GM21786 (cell line): ENCODE data around the gene FAM174C.
"Not testable (repeated sequence)": the region's sequence is repeated elsewhere in the genome, so short reads cannot be mapped to it uniquely, and the experiment has no call there.

ENCODE experiments used
- ATAC-seq: cut with Tn5 transposase; IDR thresholded peaks from one replicate; pipeline ENCODE4 v1.9.1; 2021; ENCODE audit not compliant: unreplicated experiment

FAM174C gene

GRCh38 chr19:1237027-1237659 lies 38.2 kb upstream of the FAM174C start:
- no peak for ATAC-seq

GRCh38 chr19:1237754-1238368 lies 37.5 kb upstream of the FAM174C start, which contains the start of gene CBARP:
CBARP (minus strand) TSS chr19:1238005; CDS start chr19:1236100, 1,905 bp downstream.
- no peak for ATAC-seq

DNA sequence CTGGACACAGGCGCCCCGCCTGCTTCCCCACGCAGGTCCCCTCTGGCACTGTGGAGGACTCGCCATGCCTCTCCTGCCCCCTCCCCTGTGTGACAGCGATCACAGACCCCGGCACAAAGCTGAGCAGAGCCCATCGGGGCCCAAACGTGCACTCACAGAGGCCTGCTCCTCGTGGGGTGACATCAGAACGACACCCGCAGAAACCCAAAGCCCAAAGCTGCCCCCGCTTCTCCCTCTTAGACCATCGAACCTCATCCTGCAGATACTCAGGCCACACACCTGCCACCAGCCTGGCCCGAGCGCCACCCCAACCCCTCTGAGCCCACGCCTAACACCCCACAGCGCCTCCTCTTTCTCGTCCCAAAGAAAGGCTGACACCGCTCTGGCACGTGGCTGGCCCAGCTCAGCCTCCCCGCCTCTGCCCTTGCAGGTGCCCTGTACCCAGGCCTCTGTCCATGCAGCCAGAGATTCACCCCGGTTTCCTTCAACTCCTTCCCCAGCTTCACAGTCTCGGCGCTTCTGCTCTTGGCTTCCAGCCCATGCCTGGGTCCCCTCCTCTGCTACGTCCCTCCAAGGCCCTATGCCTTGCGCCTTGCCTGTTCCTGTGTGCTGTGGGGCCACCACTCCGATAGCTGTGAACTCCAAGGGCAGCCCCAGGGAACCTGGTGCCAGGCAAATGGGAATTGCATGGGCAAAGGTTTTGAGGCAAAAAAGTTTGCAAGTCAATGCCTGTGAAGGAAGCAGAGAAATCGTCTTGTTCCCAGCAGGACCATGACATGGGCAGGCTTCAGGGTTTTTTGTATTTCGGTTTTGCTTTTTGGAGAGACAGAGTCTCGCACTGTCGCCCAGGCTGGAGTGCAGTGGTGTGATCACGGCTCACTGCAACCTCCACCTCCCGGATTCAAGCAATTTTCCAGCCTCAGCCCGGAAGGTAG lies 36.7 kb upstream of the FAM174C start:
- no peak for ATAC-seq

- ATAC-seq: no peak
Observed at GRCh38 chr19:1239420-1239795, 35.9 kb upstream of the FAM174C start.

DNA sequence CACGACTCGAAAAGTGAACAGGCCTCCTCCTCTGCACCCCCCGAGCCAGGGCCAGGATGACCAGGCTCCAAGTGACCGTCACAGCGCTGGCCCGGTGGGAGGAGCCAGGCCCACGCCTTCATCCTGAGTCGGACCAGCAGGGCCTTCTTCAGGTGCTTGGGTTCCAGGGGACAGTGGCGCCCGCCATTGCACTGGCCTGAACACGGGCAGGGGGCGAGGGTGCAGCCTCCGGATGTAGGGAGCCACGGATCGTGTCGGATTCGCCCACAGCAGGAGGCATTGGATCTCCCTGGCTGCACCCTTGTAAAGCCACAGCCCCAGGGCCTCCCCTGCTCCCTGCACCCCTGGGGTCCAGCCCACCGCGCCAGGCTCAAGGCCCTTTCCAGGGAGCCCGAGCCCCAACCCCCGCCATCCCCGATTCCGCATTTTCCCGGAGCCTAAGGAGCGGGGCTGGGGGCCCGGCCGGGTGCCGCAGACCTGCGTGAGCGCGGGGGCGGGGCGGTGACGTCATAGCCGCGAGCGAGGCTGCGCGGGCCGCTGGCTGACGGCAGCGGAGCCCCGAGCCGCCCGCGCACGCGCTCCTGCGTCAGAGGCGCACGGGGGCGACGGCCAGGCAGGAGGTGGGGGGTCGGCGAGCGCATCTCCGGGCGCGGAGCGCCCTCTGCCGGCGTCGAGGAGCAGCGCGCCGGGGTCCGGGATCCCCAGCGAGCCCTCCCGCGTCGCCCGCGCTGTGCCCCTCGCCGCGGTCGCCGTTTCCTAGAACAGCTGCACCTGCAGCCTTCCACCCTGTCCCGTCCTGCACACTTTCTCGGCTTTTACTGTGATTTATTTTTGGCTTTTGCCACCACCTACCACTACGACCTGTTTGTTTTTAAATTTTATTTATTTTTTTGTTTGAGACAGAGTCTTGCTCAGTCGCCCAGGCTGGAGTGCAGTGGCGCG lies 35.3 kb upstream of the FAM174C start:
- ATAC-seq: no peak

DNA sequence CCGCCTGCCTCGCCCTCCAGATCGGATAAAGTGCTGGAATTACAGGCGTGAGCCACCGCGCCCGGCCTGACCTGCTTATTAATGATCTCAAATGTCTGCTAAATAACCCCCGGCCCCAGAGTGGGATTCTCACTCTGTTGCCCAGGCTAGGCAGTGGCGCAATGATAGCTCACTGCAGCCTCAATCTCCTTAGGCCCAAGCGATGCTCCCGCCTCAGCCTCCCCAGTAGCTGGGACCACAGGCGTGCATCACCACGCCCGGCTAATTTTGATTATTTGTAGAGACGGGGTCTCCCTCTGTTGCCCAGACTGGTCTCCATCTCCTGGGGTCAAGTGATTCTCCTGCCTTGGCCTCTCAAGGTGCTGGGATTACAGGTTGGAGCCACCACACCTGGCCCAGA lies 34.4 kb upstream of the FAM174C start:
- no peak for ATAC-seq

DNA sequence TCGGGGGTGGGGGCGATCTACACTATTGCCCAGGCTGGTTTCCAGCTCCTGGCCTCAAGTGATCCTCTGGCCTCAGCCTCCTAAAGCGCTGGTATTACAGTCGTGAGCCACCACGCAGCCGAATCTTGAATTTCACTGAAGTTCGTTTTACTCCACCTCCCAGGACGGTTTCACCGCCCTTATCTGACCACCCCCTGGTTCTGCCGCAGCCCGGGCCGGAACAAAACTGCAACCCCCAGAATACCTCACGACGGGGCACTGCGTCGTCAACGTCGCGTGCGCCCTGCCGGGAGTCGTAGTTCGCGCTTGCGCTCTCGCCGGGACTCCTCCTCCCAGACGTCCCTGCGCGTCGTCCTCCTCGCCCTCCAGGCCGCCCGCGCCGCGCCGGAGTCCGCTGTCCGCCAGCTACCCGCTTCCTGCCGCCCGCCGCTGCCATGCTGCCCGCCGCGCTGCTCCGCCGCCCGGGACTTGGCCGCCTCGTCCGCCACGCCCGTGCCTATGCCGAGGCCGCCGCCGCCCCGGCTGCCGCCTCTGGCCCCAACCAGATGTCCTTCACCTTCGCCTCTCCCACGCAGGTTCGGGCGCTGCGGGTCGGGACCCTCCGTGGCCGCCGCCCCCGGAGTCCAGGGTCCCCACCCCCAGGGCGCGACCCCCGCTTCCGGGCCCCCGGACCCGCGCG lies 33.8 kb upstream of the FAM174C start, which contains the start of gene ATP5F1D:
Gene ATP5F1D, plus strand, starts transcription at position 335 of the 679 bp plus-strand sequence. Its CDS starts 100 bp downstream, at position 435.
- peak; percentile 54 for ATAC-seq

DNA sequence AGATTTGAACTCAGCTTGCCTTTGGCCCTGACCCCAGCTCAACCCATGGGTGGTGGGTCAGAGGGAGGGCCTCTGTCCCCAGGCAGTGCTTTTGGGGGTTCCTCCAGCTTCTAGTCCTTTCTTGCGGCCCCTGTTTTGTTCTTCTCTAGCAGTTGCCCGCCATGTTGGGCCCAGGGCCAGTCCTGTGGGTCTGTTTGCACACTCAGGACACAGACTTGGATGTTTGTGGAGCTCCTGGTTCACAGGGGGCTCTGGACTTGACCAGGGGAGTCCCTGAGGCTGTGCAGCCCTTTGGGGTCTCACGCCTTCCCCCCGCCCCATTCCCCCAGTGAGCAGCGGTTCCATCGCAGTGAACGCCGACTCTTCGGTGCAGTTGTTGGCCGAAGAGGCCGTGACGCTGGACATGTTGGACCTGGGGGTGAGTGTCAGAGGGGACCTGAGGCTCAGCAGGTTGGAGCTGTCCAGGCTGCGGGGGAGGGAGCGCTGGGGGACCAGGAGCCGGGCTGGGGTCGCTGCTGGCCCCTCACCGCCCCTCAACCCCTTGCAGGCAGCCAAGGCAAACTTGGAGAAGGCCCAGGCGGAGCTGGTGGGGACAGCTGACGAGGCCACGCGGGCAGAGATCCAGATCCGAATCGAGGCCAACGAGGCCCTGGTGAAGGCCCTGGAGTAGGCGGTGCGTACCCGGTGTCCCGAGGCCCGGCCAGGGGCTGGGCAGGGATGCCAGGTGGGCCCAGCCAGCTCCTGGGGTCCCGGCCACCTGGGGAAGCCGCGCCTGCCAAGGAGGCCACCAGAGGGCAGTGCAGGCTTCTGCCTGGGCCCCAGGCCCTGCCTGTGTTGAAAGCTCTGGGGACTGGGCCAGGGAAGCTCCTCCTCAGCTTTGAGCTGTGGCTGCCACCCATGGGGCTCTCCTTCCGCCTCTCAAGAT lies 31.3 kb upstream of the FAM174C start:
- no peak for ATAC-seq

DNA sequence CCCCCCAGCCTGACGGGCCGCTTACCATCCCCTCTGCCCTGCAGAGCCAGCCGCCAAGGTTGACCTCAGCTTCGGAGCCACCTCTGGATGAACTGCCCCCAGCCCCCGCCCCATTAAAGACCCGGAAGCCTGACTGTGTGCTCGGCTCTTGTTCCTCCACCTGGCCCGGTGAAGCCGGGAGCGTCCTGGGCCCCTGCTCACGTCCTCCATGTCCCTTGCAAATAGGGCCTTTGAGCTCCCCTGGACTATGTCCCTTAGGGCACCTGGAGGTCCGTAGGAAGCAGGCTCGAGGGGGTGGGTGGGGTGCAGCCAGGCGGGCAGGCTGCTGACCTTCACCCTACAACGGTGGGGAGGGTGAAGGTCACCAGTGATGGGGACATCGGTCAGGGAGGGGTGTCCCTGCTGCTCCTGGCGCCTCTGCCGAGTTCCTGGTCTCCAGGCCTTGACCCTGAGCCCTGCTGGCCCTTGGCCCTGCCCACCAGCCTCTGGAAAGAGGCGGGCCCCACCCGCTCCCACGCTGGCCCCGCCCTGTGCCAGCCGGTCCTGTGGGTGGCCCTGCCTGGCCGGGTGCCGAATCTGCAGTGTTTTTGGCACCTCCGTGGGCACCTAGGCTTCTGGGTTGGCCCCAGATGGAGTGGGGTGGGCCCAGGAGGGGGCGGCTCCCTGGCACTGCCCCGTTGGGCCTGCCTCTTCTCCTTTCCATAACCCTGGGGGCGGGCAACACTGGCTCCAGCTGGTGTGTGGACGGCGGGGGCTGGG lies 30.5 kb upstream of the FAM174C start:
- ATAC-seq: no peak

DNA sequence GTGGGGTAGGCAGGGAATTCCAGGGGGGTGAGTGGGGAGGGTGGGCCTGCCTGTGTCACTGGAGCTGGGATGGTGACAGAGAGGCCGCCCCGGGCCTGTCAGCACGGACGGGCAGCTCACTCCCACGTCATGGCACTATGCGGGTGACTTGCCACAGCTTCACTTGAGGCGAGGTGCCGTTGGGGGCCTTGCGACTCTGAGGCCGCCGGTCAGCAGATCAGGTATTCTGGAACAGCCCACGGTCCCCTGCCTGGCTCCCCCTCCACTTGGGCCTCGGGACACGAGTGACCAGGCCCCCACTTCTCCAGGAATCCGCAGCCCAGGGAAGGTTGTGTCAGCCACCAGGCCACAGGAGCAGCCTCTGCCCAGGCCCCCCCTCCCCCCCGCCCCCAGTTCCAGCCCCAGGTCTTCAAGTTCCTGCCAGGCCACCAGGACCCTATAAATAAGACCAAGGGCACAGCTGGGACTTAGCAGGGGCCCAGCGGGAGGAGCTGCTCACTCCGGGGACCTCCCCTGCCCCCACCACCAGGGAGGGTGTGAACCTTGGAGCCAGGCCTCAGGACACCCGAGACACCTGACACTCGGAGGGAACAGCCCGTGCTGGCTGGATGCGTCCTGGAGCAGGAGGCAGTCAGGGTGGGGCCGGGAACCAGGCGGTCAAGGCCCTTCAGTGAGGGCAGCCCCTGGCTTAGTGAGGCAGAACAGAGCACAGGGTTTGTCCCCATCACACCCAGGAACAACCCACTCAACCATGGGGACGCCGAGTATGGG lies 29.7 kb upstream of the FAM174C start:
- no peak for ATAC-seq

- ATAC-seq: not testable (repeated sequence)
Observed at GRCh38 chr19:1246265-1247087, 28.9 kb upstream of the FAM174C start.

DNA sequence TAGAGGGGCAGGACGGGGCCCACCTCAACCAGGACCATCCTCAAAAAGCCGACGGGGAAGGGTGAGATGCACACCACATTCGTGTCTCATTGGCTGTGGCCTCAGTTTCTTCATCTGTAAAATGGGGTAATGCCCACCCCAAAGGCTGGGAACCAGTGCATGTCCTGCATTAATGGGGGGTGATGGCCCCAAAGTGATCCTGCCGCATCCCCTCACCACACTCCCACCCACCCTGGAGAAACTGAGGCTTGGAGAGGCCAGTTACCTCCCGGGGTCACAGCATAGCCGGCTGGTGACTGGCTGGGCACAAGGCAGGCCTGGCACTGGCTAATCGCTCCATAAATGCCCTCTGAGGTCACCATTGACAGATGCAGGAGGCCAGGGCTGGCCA lies 27.6 kb upstream of the FAM174C start:
- no peak for ATAC-seq

DNA sequence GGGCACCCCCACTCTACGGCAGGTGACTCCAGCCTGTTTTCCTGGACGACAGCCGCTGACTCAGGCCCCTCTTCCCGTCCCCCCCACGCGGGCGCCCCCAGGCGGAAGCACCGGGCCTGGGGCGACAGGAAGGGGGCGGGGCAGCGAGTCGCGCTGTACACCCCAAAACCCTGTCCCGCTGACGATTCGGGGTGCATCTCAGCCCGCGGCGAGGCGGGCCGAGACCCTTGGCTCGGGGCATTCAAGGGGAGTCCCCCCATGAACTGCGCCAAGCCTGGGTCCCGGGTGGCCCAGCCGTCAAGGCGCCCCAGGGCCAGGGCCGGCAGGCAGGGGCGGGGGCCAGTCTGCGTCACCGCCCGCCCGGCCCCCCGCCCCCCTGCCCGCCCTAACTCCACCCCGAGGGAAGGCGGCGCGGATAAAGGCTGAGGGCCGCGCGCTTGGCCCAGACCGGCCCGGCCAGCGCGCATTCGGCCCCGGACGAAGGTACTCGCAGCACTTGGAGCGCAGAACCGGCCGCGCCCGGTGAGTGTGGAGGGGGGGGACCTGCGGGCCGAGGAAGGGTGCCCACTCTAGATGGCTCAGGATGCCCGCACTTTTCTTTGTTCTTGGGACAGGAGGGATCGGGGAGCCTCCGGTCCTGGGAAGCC lies 27.1 kb upstream of the FAM174C start, which contains the start of gene MIDN:
Gene MIDN, plus strand, starts transcription at position 445 of the 647 bp plus-strand sequence. CDS start 1,714 bp downstream, outside the sequence.
- ATAC-seq: peak; percentile 11

- peak; percentile 18 for ATAC-seq
Observed at GRCh38 chr19:1248786-1249297, 26.5 kb upstream of the FAM174C start.

GRCh38 chr19:1249298-1249989 lies 25.9 kb upstream of the FAM174C start:
- peak; percentile 33 for ATAC-seq
